Trophoblast cell (in vitro differentiated cells and primary cell): Measurements from ENCODE around the gene KCNQ1.

Source experiments
- DNase-seq, 2 donors: peaks; one replicate each; pipeline ENCODE4 v3.0.0-alpha.2; 2016
- H2AFZ ChIP-seq: 2 replicates; pipeline ENCODE4 v1.6.1; 2013; ENCODE audit warnings: low read length, moderate library complexity, mild to moderate bottlenecking; ENCODE audit not compliant: insufficient read depth, poor library complexity
- H2AK5ac ChIP-seq: 2 replicates; pipeline ENCODE4 v1.6.1; 2013; ENCODE audit warnings: mild to moderate bottlenecking, low read length
- H2BK120ac ChIP-seq: 2 replicates; pipeline ENCODE4 v1.6.1; 2013; ENCODE audit warnings: low read length, mild to moderate bottlenecking, moderate library complexity; ENCODE audit not compliant: insufficient read depth, poor library complexity
- H2BK12ac ChIP-seq: 2 replicates; pipeline ENCODE4 v1.6.1; 2013; ENCODE audit warnings: mild to moderate bottlenecking, low read length, moderate library complexity
- H2BK5ac ChIP-seq: 2 replicates; pipeline ENCODE4 v1.6.1; 2013; ENCODE audit warnings: low read length, low read depth, moderate library complexity, mild to moderate bottlenecking; ENCODE audit not compliant: poor library complexity
- H3K14ac ChIP-seq: 2 replicates; pipeline ENCODE4 v1.6.1; 2013; ENCODE audit warnings: mild to moderate bottlenecking, low read length
- H3K18ac ChIP-seq: 2 replicates; pipeline ENCODE4 v1.6.1; 2013; ENCODE audit warnings: mild to moderate bottlenecking, low read length
- H3K23ac ChIP-seq: 2 replicates; pipeline ENCODE4 v1.6.1; 2013; ENCODE audit warnings: low read length
- H3K27ac ChIP-seq: 2 replicates; pipeline ENCODE4 v1.5.1; 2013; ENCODE audit warnings: low read depth, mild to moderate bottlenecking, inconsistent platforms, low read length, moderate library complexity
- H3K27me3 ChIP-seq: 2 replicates; pipeline ENCODE4 v1.6.1; 2013; ENCODE audit warnings: inconsistent platforms, mild to moderate bottlenecking, low read length, moderate library complexity; ENCODE audit not compliant: insufficient read depth
- H3K36me3 ChIP-seq, 2 experiments: 1 replicate in 1 of 2; 2 replicates in 1 of 2; pipeline ENCODE4 v1.6.1; 2013; ENCODE audit warnings: low read length in 2 of 2, mild to moderate bottlenecking in 2 of 2, moderate library complexity in 1 of 2; ENCODE audit not compliant: insufficient read depth in 2 of 2, control insufficient read depth in 1 of 2
- H3K4ac ChIP-seq: 2 replicates; pipeline ENCODE4 v1.6.1; 2013; ENCODE audit warnings: low read depth, mild to moderate bottlenecking, low read length, moderate library complexity
- H3K4me1 ChIP-seq, 2 experiments: 1 replicate in 1 of 2; 2 replicates in 1 of 2; pipeline ENCODE4 v1.6.1; 2013; ENCODE audit warnings: low read length in 2 of 2, mild to moderate bottlenecking in 2 of 2, moderate library complexity in 1 of 2; ENCODE audit not compliant: insufficient read depth in 2 of 2, control insufficient read depth in 1 of 2
- H3K4me2 ChIP-seq: 2 replicates; pipeline ENCODE4 v1.6.1; 2013; ENCODE audit warnings: inconsistent platforms, mild to moderate bottlenecking, low read length, moderate library complexity
- H3K4me3 ChIP-seq: 2 replicates; pipeline ENCODE4 v1.5.1; 2013; ENCODE audit warnings: mild to moderate bottlenecking, low read depth, low read length, inconsistent platforms
- H3K79me1 ChIP-seq: one replicate; pipeline ENCODE4 v1.6.1; 2013; ENCODE audit warnings: low read length
- H3K79me2 ChIP-seq: 2 replicates; pipeline ENCODE4 v1.6.1; 2013; ENCODE audit warnings: low read length, mild to moderate bottlenecking; ENCODE audit not compliant: control insufficient read depth, insufficient read depth, poor library complexity
- H3K9ac ChIP-seq: 2 replicates; pipeline ENCODE4 v1.6.1; 2013; ENCODE audit warnings: mild to moderate bottlenecking, low read length
- H3K9me3 ChIP-seq: 2 replicates; pipeline ENCODE4 v1.6.1; 2013; ENCODE audit warnings: low read depth, mild to moderate bottlenecking, control low read depth, inconsistent platforms, low read length; ENCODE audit not compliant: insufficient read depth
- H4K12ac ChIP-seq: 2 replicates; pipeline ENCODE4 v1.6.1; 2013; ENCODE audit warnings: low read depth, mild to moderate bottlenecking, low read length, moderate library complexity
- H4K8ac ChIP-seq: 2 replicates; pipeline ENCODE4 v1.6.1; 2013; ENCODE audit warnings: low read depth, mild to moderate bottlenecking, low read length, moderate library complexity
- H4K91ac ChIP-seq: one replicate; pipeline ENCODE4 v1.6.1; 2013; ENCODE audit warnings: low read depth, mild to moderate bottlenecking, low read length, moderate library complexity
- WGBS: extraction: QIAGEN DNeasy Blood & Tissue Kit; methylation state at CpG from one replicate; pipeline ENCODE4 v1.1.7; 2013; ENCODE audit warnings: missing lambda C conversion rate; ENCODE audit not compliant: insufficient read length, insufficient coverage; ENCODE audit errors: extremely low coverage; 5-methylcytosine and 5-hydroxymethylcytosine counted together

The KCNQ1 gene

DNA sequence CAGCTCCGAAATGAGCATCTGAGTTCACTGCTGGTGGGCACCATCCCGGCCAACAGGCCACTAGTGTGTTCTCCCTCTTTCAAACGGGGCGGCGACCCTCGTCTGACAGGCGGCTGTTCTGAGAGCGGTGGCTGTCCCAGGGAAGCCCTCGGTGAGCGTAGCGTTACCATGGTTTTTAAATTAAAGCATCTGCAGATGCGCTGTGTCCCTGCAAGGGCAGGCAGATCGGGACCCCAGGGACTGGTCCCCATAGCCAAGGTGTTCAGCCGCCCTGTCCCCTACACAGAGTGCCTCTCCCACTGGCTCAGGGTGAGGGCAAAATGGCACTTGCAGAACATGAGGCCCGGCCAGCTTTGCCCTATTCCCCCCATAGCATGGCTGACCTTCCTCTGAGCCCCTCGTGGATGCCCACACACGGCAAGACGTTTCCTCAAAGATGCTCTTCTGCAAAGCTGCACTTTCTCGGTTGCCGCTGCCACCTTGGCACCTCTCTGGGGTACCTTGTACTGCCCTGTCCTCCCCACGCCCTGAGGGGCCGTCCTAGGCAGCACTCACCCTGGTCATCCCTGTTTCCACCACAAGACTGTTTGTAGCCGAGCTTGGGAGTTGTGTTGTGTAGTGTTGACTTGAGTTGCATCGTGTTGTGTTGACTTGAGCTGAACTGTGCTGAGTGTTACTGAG, 306.9 kb downstream of the KCNQ1 start:
- Histone ChIP-seq H3K9ac (no peak overlapping the region), H3K36me3 (no peaks in the 10 kb centered on the region), H3K14ac (peak overlapping the region; percentile 55), H3K79me2 (peaks cover 5% of the 10 kb centered on the region), H2BK120ac (peak overlapping the region; percentile 65), H2AFZ (no peak overlapping the region), H4K12ac (no peak overlapping the region), H3K4me2 (no peak overlapping the region), H4K8ac (peak overlapping the region; percentile 8), H2BK12ac (peak overlapping the region; percentile 84), H3K18ac (peak overlapping the region; percentile 40), H3K27me3 (no peaks in the 10 kb centered on the region), H4K91ac (peak overlapping the region; percentile 67), H3K9me3 (peaks cover 14% of the 10 kb centered on the region), H3K4me1 (peaks cover 27 to 45% of the 10 kb centered on the region in 2 experiments), H2AK5ac (peak overlapping the region; percentile 60), H3K4ac (peak overlapping the region; percentile 10), H3K79me1 (peaks cover 45% of the 10 kb centered on the region), H2BK5ac (peak overlapping the region; percentile 32), H3K27ac (no peak overlapping the region), H3K4me3 (no peak overlapping the region), H3K23ac (no peak overlapping the region)
- WGBS = no CpG with 5 or more reads among the region's 24 CpGs
- DNase-seq = no peak

GRCh38 chr11:2752204-2752770, 307.5 kb downstream of the KCNQ1 start:
- Histone ChIP-seq H3K18ac (peak overlapping the region; percentile 40), H3K23ac (no peak overlapping the region), H4K91ac (peak overlapping the region; percentile 67), H3K4me1 (peaks cover 24 to 41% of the 10 kb centered on the region in 2 experiments), H2BK12ac (peak overlapping the region; percentile 84), H4K12ac (no peak overlapping the region), H2AK5ac (peak overlapping the region; percentile 60), H3K79me2 (peaks cover 5% of the 10 kb centered on the region), H2AFZ (no peak overlapping the region), H3K79me1 (peaks cover 45% of the 10 kb centered on the region), H3K4me3 (no peak overlapping the region), H3K9ac (no peak overlapping the region), H3K4ac (no peak overlapping the region), H3K4me2 (no peak overlapping the region), H3K9me3 (peaks cover 14% of the 10 kb centered on the region), H2BK5ac (peak overlapping the region; percentile 32), H3K27me3 (no peaks in the 10 kb centered on the region), H4K8ac (no peak overlapping the region), H3K27ac (peak overlapping the region; percentile 41), H3K36me3 (no peaks in the 10 kb centered on the region), H3K14ac (peak overlapping the region; percentile 48), H2BK120ac (peak overlapping the region; percentile 65)
- DNase-seq = peak; percentile 98 to 99
- WGBS = no CpG with 5 or more reads among the region's 12 CpGs

GRCh38 chr11:2752923-2753322, 308.1 kb downstream of the KCNQ1 start:
- H3K4me1 ChIP-seq = peaks cover 23 to 37% of the 10 kb centered on the region in 2 experiments
- H3K14ac ChIP-seq = peak overlapping the region; percentile 28
- peaks cover 45% of the 10 kb centered on the region for H3K79me1 ChIP-seq
- H3K4me2 ChIP-seq = no peak overlapping the region
- WGBS = no CpG with 5 or more reads among the region's 12 CpGs
- H2BK120ac ChIP-seq = peak overlapping the region; percentile 83
- peak overlapping the region; percentile 31 for H3K4ac ChIP-seq
- H4K12ac ChIP-seq = no peak overlapping the region
- no peak overlapping the region for H2AFZ ChIP-seq
- peak overlapping the region; percentile 26 for H2AK5ac ChIP-seq
- H3K18ac ChIP-seq = peak overlapping the region; percentile 9
- peak overlapping the region; percentile 42 for H2BK12ac ChIP-seq
- no peaks in the 10 kb centered on the region for H3K36me3 ChIP-seq
- H2BK5ac ChIP-seq = peak overlapping the region; percentile 18
- no peak overlapping the region for H3K4me3 ChIP-seq
- peaks cover 5% of the 10 kb centered on the region for H3K79me2 ChIP-seq
- no peak overlapping the region for H3K9ac ChIP-seq
- H4K8ac ChIP-seq = peak overlapping the region; percentile 6
- H3K27me3 ChIP-seq = no peaks in the 10 kb centered on the region
- H3K27ac ChIP-seq = peak overlapping the region; percentile 41
- no peak overlapping the region for H3K23ac ChIP-seq
- H3K9me3 ChIP-seq = peaks cover 14% of the 10 kb centered on the region
- H4K91ac ChIP-seq = peak overlapping the region; percentile 49
- peak; percentile 58 to 77 for DNase-seq

- no peak overlapping the region for H3K4me2 ChIP-seq
- H3K27me3 ChIP-seq = no peaks in the 10 kb centered on the region
- no peak overlapping the region for H3K18ac ChIP-seq
- H3K27ac ChIP-seq = no peak overlapping the region
- H3K14ac ChIP-seq = no peak overlapping the region
- H3K79me2 ChIP-seq = peaks cover 5% of the 10 kb centered on the region
- no peak overlapping the region for H2BK12ac ChIP-seq
- H3K9me3 ChIP-seq = peaks cover 15% of the 10 kb centered on the region
- H3K4me1 ChIP-seq = peaks cover 16 to 27% of the 10 kb centered on the region in 2 experiments
- H4K91ac ChIP-seq = no peak overlapping the region
- no peak overlapping the region for H3K4me3 ChIP-seq
- H2BK120ac ChIP-seq = no peak overlapping the region
- no peak overlapping the region for H4K12ac ChIP-seq
- no peak for DNase-seq
- no peak overlapping the region for H4K8ac ChIP-seq
- H3K36me3 ChIP-seq = no peaks in the 10 kb centered on the region
- no peak overlapping the region for H3K4ac ChIP-seq
- no peak overlapping the region for H3K9ac ChIP-seq
- WGBS = no CpG with 5 or more reads among the region's 2 CpGs
- no peak overlapping the region for H2AFZ ChIP-seq
- H2AK5ac ChIP-seq = no peak overlapping the region
- H3K23ac ChIP-seq = no peak overlapping the region
- H2BK5ac ChIP-seq = no peak overlapping the region
- H3K79me1 ChIP-seq = peaks cover 34% of the 10 kb centered on the region
Observed at GRCh38 chr11:2754008-2754407, 309.2 kb downstream of the KCNQ1 start.
